SK-N-SH treated with all-trans-retinoic acid at 6 μM for 48 hours (cell line): Measurements from ENCODE around the gene CFAP70.

Experiments
- BACH2 ChIP-seq: fragments of 250-450 bp; sonication (Bioruptor Pico); IDR thresholded peaks from 2 replicates; pipeline ENCODE4 v1.9.0; 2021; ENCODE audit warnings: mild to moderate bottlenecking, borderline replicate concordance
- CREB5 ChIP-seq: fragments of 250-450 bp; sonication (Bioruptor Pico); IDR thresholded peaks from 2 replicates; pipeline ENCODE4 v1.5.1; 2020; ENCODE audit warnings: low read depth, mild to moderate bottlenecking, moderate library complexity
- CSRNP3 ChIP-seq: fragments of 250-450 bp; sonication (Bioruptor Pico); IDR thresholded peaks from 2 replicates; pipeline ENCODE4 v1.5.1; 2021; ENCODE audit warnings: mild to moderate bottlenecking, moderate library complexity
- GLIS3 ChIP-seq: fragments of 250-450 bp; sonication (Bioruptor Pico); IDR thresholded peaks from 2 replicates; pipeline ENCODE4 v1.5.0; 2020; ENCODE audit warnings: mild to moderate bottlenecking, moderate library complexity
- ISL1 ChIP-seq: fragments of 250-450 bp; sonication (Bioruptor Pico); IDR thresholded peaks from 2 replicates; pipeline ENCODE4 v2.1.2; 2022; ENCODE audit warnings: mild to moderate bottlenecking, moderate library complexity
- PATZ1 ChIP-seq: fragments of 250-450 bp; sonication (Bioruptor Pico); IDR thresholded peaks from 2 replicates; pipeline ENCODE4 v1.8.0; 2020; ENCODE audit warnings: mild to moderate bottlenecking, moderate library complexity, borderline replicate concordance
- PPARA ChIP-seq: fragments of 250-450 bp; sonication (Bioruptor Pico); IDR thresholded peaks from 2 replicates; pipeline ENCODE4 v1.5.0; 2020; ENCODE audit warnings: mild to moderate bottlenecking, borderline replicate concordance
- RARB ChIP-seq: fragments of 250-450 bp; sonication (Bioruptor Pico); IDR thresholded peaks from 2 replicates; pipeline ENCODE4 v1.8.0; 2021; ENCODE audit warnings: mild to moderate bottlenecking, moderate library complexity
- TCF4 ChIP-seq: fragments of 250-450 bp; sonication (Bioruptor Pico); IDR thresholded peaks from 2 replicates; pipeline ENCODE4 v1.8.0; 2021; ENCODE audit warnings: mild to moderate bottlenecking, moderate library complexity, borderline replicate concordance
- TOX ChIP-seq: fragments of 250-450 bp; sonication (Bioruptor Pico); IDR thresholded peaks from 2 replicates; pipeline ENCODE4 v1.8.0; 2021; ENCODE audit warnings: mild to moderate bottlenecking, moderate library complexity, borderline replicate concordance
- ZFP3 ChIP-seq: fragments of 250-450 bp; sonication (Bioruptor Pico); IDR thresholded peaks from 2 replicates; pipeline ENCODE4 v1.5.0; 2020; ENCODE audit warnings: mild to moderate bottlenecking, moderate library complexity
- ZFP30 ChIP-seq: fragments of 450-650 bp; formaldehyde crosslinking; IDR thresholded peaks from 2 replicates; pipeline ENCODE4 v1.5.0; 2022; ENCODE audit warnings: mild to moderate bottlenecking, moderate library complexity

GRCh38 chr10:73228247-73228646 lies 130.4 kb downstream of the CFAP70 start:
- TF ChIP-seq CREB5 = no peak
- TF ChIP-seq ZFP30 (CRISPR knock-in tag) = no peak
- TF ChIP-seq ZFP3 (CRISPR knock-in tag) = no peak
- no peak for TF ChIP-seq GLIS3 (CRISPR knock-in tag)
- no peak for TF ChIP-seq TOX (CRISPR knock-in tag)
- TF ChIP-seq PPARA (CRISPR knock-in tag) = no peak
- no peak for TF ChIP-seq ISL1 (CRISPR knock-in tag)
- TF ChIP-seq BACH2 = no peak
- TF ChIP-seq RARB (CRISPR knock-in tag) = no peak
- no peak for TF ChIP-seq CSRNP3
- TF ChIP-seq PATZ1 (CRISPR knock-in tag) = no peak
- no peak for TF ChIP-seq TCF4 (CRISPR knock-in tag)
